Measurements from ENCODE around the gene RPL11. TPM values are rescaled to one million over a fixed set of nuclear protein-coding genes. Genes with fewer than 3 reads are reported as not detected.

The RPL11 gene
- total RNA-seq, 2 experiments from 2014 or later, result 1,767 to 1,891 TPM

- H3K4me3 ChIP-seq (ENCODE audit: low read depth, low read length, poor library complexity, severe bottlenecking), result peak overlapping the region; percentile 23
- no TSS peak for BruUV-seq (replicated peaks)
- H3K36me3 ChIP-seq (ENCODE audit: insufficient read depth, low read length), result no peaks in the 10 kb centered on the region
- H2AFZ ChIP-seq (ENCODE audit: low read length), result peak overlapping the region; percentile 26; the same call in 1 of the 2 replicates
- H3K79me2 ChIP-seq (ENCODE audit: insufficient read depth, low read depth, low read length), result no peaks in the 10 kb centered on the region
- ChIA-PET POLR2A (interaction anchor here (0.5 to 1.1 kb wide), 7 partner anchors 18 to 1947 kb away, joined by 3 to 4 read pairs (median 3); partner anchors contain the start of gene RPL11), CTCF (ENCODE audit: unreplicated experiment) (interaction anchor here (0.7 to 1.2 kb wide), 3 partner anchors 11 to 123 kb away, joined by 3 read pairs; no protein-coding TSS in a partner anchor)
- H4K20me1 ChIP-seq (ENCODE audit: insufficient read depth, low read length), result no peaks in the 10 kb centered on the region
- DNase-seq (ENCODE audit: low spot score), result peak; percentile 77
- TF ChIP-seq CTCF (conservative IDR thresholded peaks at IDR 0.05; ENCODE audit: low read length) (no peak), EZH2phosphoT487 (IDR thresholded peaks at IDR 0.05; ENCODE audit: borderline replicate concordance, low read depth, low read length) (no peak)
- no peaks in the 10 kb centered on the region for H3K9me3 ChIP-seq (ENCODE audit: low read length)
- peak overlapping the region; percentile 83 for H3K27ac ChIP-seq (ENCODE audit: low read depth, low read length, poor library complexity, severe bottlenecking)
- intact Hi-C loops (cut with micrococcal nuclease; ENCODE audit: unreplicated experiment), result no loop called here
- no peaks in the 10 kb centered on the region for H3K9me2 ChIP-seq (ENCODE audit: insufficient read depth, low read length)
- peak overlapping the region; percentile 53 for H3K4me2 ChIP-seq (ENCODE audit: low read length)
- peaks cover 43% of the 10 kb centered on the region for H3K4me1 ChIP-seq (ENCODE audit: insufficient read depth, low read length, poor library complexity, severe bottlenecking)
Measured at GRCh38 chr1:23667411-23667810, 24.2 kb upstream of the RPL11 start.

- Histone ChIP-seq H3K79me2 (ENCODE audit: insufficient read depth, low read depth, low read length) (no peaks in the 10 kb centered on the region), H3K4me3 (ENCODE audit: low read depth, low read length, poor library complexity, severe bottlenecking) (no peak overlapping the region), H4K20me1 (ENCODE audit: insufficient read depth, low read length) (no peaks in the 10 kb centered on the region), H3K36me3 (ENCODE audit: insufficient read depth, low read length) (no peaks in the 10 kb centered on the region), H3K27ac (ENCODE audit: low read depth, low read length, poor library complexity, severe bottlenecking) (no peak overlapping the region), H2AFZ (ENCODE audit: low read length) (no peak overlapping the region), H3K4me1 (ENCODE audit: insufficient read depth, low read length, poor library complexity, severe bottlenecking) (peaks cover 26% of the 10 kb centered on the region), H3K9me2 (ENCODE audit: insufficient read depth, low read length) (no peaks in the 10 kb centered on the region), H3K4me2 (ENCODE audit: low read length) (no peak overlapping the region), H3K9me3 (ENCODE audit: low read length) (no peaks in the 10 kb centered on the region)
- no peak for TF ChIP-seq CTCF (conservative IDR thresholded peaks at IDR 0.05; ENCODE audit: low read length)
- TF ChIP-seq EZH2phosphoT487 (IDR thresholded peaks at IDR 0.05; ENCODE audit: borderline replicate concordance, low read depth, low read length), result no peak
- CTCF ChIA-PET (ENCODE audit: unreplicated experiment), result interaction anchor here (0.5 kb wide), 1 partner anchor 19 kb away, joined by 6 read pairs; no protein-coding TSS in a partner anchor
- no TSS peak for BruUV-seq (replicated peaks)
- intact Hi-C loops (cut with micrococcal nuclease; ENCODE audit: unreplicated experiment), result no loop called here
- no peak for DNase-seq (ENCODE audit: low spot score)
- POLR2A ChIA-PET, result interaction anchor here (1.2 to 1.5 kb wide), 2 partner anchors 10 to 21 kb away, joined by 3 to 5 read pairs; partner anchors contain the start of gene RPL11
Measured at GRCh38 chr1:23670709-23671108, 20.9 kb upstream of the RPL11 start.

GRCh38 chr1:23673086-23673813, 18.4 kb upstream of the RPL11 start:
- Histone ChIP-seq H3K4me1 (ENCODE audit: insufficient read depth, low read length, poor library complexity, severe bottlenecking) (peaks cover 4% of the 10 kb centered on the region), H4K20me1 (ENCODE audit: insufficient read depth, low read length) (no peaks in the 10 kb centered on the region), H3K4me3 (ENCODE audit: low read depth, low read length, poor library complexity, severe bottlenecking) (no peak overlapping the region), H3K36me3 (ENCODE audit: insufficient read depth, low read length) (no peaks in the 10 kb centered on the region), H3K27ac (ENCODE audit: low read depth, low read length, poor library complexity, severe bottlenecking) (no peak overlapping the region), H3K9me2 (ENCODE audit: insufficient read depth, low read length) (no peaks in the 10 kb centered on the region), H3K9me3 (ENCODE audit: low read length) (no peaks in the 10 kb centered on the region), H3K4me2 (ENCODE audit: low read length) (no peak overlapping the region), H3K79me2 (ENCODE audit: insufficient read depth, low read depth, low read length) (no peaks in the 10 kb centered on the region), H2AFZ (ENCODE audit: low read length) (no peak overlapping the region)
- no peak for DNase-seq (ENCODE audit: low spot score)
- CTCF ChIA-PET (ENCODE audit: unreplicated experiment), result no interaction called here
- TF ChIP-seq EZH2phosphoT487 (IDR thresholded peaks at IDR 0.05; ENCODE audit: borderline replicate concordance, low read depth, low read length), result no peak
- no peak for TF ChIP-seq CTCF (conservative IDR thresholded peaks at IDR 0.05; ENCODE audit: low read length)
- intact Hi-C loops (cut with micrococcal nuclease; ENCODE audit: unreplicated experiment), result no loop called here
- BruUV-seq (replicated peaks), result no TSS peak
- POLR2A ChIA-PET, result interaction anchor here (0.6 kb wide), 1 partner anchor 85 kb away, joined by 3 read pairs; no protein-coding TSS in a partner anchor

All from OCI-LY7 (cell line).